NCI-H774 (cell line): Measurements from ENCODE around the gene NGRN.
A peak's percentile ranks its signal among the peaks of the same experiment; 100 is the strongest.
"Not testable (repeated sequence)": the region's sequence is repeated elsewhere in the genome, so short reads cannot be mapped to it uniquely, and the experiment has no call there.

Source experiments
- DNase-seq: peaks from one replicate; lab custom pipeline; 2025; lab: John Stamatoyannopoulos, UW

Gene NGRN

GRCh38 chr15:90234096-90234988, 31.1 kb upstream of the NGRN start, which contains the start of gene GDPGP1:
TSS of gene GDPGP1 (plus strand) at chr15:90234209. CDS start at chr15:90240909, 6,700 bp downstream.
- DNase-seq = no peak

GRCh38 chr15:90239371-90239770, 26.1 kb upstream of the NGRN start:
- DNase-seq = no peak

- no peak for DNase-seq
Measured at GRCh38 chr15:90240856-90241255, 24.6 kb upstream of the NGRN start.

GRCh38 chr15:90241343-90242192, 23.9 kb upstream of the NGRN start:
- no peak for DNase-seq

- no peak for DNase-seq
Measured at GRCh38 chr15:90243943-90244639, 21.4 kb upstream of the NGRN start.

- DNase-seq = no peak
Measured at GRCh38 chr15:90248789-90249202, 16.7 kb upstream of the NGRN start.

GRCh38 chr15:90249203-90249863, 16.1 kb upstream of the NGRN start, which contains the start of gene TTLL13:
TSS of gene TTLL13 (plus strand) at chr15:90249556. CDS start at chr15:90250631, 1,075 bp downstream.
- peak; percentile 84 for DNase-seq

- DNase-seq = no peak
Measured at GRCh38 chr15:90257776-90258175, 7.7 kb upstream of the NGRN start.

GRCh38 chr15:90259524-90259923, 5.9 kb upstream of the NGRN start:
- DNase-seq = no peak

- not testable (repeated sequence) for DNase-seq
Measured at GRCh38 chr15:90260731-90261130, 4.7 kb upstream of the NGRN start.

GRCh38 chr15:90261811-90262210, 3.7 kb upstream of the NGRN start:
- DNase-seq = no peak

- no peak for DNase-seq
Measured at GRCh38 chr15:90262426-90262825, 3.0 kb upstream of the NGRN start.

GRCh38 chr15:90264671-90265070, 801 bp upstream of the NGRN start:
- DNase-seq = no peak

GRCh38 chr15:90266061-90266431, 574 bp downstream of the NGRN start:
- peak; percentile 29 for DNase-seq

GRCh38 chr15:90266485-90266884, 1.0 kb downstream of the NGRN start:
- DNase-seq = no peak

GRCh38 chr15:90268415-90268814, 2.9 kb downstream of the NGRN start:
- DNase-seq = no peak

GRCh38 chr15:90270502-90271150, 5.2 kb downstream of the NGRN start:
- no peak for DNase-seq

- DNase-seq = no peak
Measured at GRCh38 chr15:90271459-90272166, 6.1 kb downstream of the NGRN start.

- DNase-seq = not testable (repeated sequence)
Measured at GRCh38 chr15:90278467-90278866, 13.0 kb downstream of the NGRN start.

GRCh38 chr15:90280743-90281142, 15.3 kb downstream of the NGRN start:
- DNase-seq = not testable (repeated sequence)
